ENCODE results near the gene ASS1.
A peak's percentile ranks its signal among the peaks of the same experiment; 100 is the strongest.

ASS1 gene

GRCh38 chr9:130418776-130419175, 26.0 kb upstream of the ASS1 start:
- no peak for DNase-seq (ENCODE audit: low read depth in 2 of 2)

GRCh38 chr9:130419521-130420035, 25.2 kb upstream of the ASS1 start:
- no peak for DNase-seq (ENCODE audit: low read depth in 2 of 2)

- DNase-seq (ENCODE audit: low read depth in 2 of 2), result no peak
Observed at GRCh38 chr9:130421154-130421801, 23.5 kb upstream of the ASS1 start.

GRCh38 chr9:130421802-130422276, 22.9 kb upstream of the ASS1 start:
- DNase-seq (ENCODE audit: low read depth in 2 of 2), result no peak

GRCh38 chr9:130422546-130422945, 22.2 kb upstream of the ASS1 start:
- no peak for DNase-seq (ENCODE audit: low read depth in 2 of 2)

GRCh38 chr9:130423272-130423671, 21.5 kb upstream of the ASS1 start:
- DNase-seq (ENCODE audit: low read depth in 2 of 2), result no peak

- no peak for DNase-seq (ENCODE audit: low read depth in 2 of 2)
Observed at GRCh38 chr9:130424595-130425454, 19.9 kb upstream of the ASS1 start.

GRCh38 chr9:130425741-130426466, 18.9 kb upstream of the ASS1 start:
- no peak for DNase-seq (ENCODE audit: low read depth in 2 of 2)

- DNase-seq (ENCODE audit: low read depth in 2 of 2), result no peak
Observed at GRCh38 chr9:130426467-130426773, 18.3 kb upstream of the ASS1 start.

GRCh38 chr9:130426883-130427282, 17.9 kb upstream of the ASS1 start:
- no peak for DNase-seq (ENCODE audit: low read depth in 2 of 2)

GRCh38 chr9:130427326-130427725, 17.4 kb upstream of the ASS1 start:
- DNase-seq (ENCODE audit: low read depth in 2 of 2), result no peak

- no peak for DNase-seq (ENCODE audit: low read depth in 2 of 2)
Observed at GRCh38 chr9:130428086-130428665, 16.6 kb upstream of the ASS1 start.

GRCh38 chr9:130429381-130429780, 15.4 kb upstream of the ASS1 start:
- no peak for DNase-seq (ENCODE audit: low read depth in 2 of 2)

GRCh38 chr9:130429831-130430230, 14.9 kb upstream of the ASS1 start:
- DNase-seq (ENCODE audit: low read depth in 2 of 2), result no peak

- DNase-seq (ENCODE audit: low read depth in 2 of 2), result no peak
Observed at GRCh38 chr9:130430232-130430631, 14.5 kb upstream of the ASS1 start.

- no peak for DNase-seq (ENCODE audit: low read depth in 2 of 2)
Observed at GRCh38 chr9:130430734-130431535, 13.8 kb upstream of the ASS1 start.

GRCh38 chr9:130431536-130432303, 13.0 kb upstream of the ASS1 start:
- DNase-seq (ENCODE audit: low read depth in 2 of 2), result no peak

- DNase-seq (ENCODE audit: low read depth in 2 of 2), result no peak
Observed at GRCh38 chr9:130432362-130432761, 12.4 kb upstream of the ASS1 start.

GRCh38 chr9:130432796-130433167, 12.0 kb upstream of the ASS1 start:
- no peak for DNase-seq (ENCODE audit: low read depth in 2 of 2)

- peak; percentile 30 to 45 for DNase-seq (ENCODE audit: low read depth in 2 of 2)
Observed at GRCh38 chr9:130433168-130433946, 11.4 kb upstream of the ASS1 start.
